NCI-H345 treated with DMSO at 0.1 percent for 48 hours (cell line): ENCODE results near the gene TH.

Experiments used
- DNase-seq: peaks from one replicate; lab custom pipeline; 2025; ENCODE audit not compliant: unreplicated experiment; lab: John Stamatoyannopoulos, UW

The TH gene

DNA sequence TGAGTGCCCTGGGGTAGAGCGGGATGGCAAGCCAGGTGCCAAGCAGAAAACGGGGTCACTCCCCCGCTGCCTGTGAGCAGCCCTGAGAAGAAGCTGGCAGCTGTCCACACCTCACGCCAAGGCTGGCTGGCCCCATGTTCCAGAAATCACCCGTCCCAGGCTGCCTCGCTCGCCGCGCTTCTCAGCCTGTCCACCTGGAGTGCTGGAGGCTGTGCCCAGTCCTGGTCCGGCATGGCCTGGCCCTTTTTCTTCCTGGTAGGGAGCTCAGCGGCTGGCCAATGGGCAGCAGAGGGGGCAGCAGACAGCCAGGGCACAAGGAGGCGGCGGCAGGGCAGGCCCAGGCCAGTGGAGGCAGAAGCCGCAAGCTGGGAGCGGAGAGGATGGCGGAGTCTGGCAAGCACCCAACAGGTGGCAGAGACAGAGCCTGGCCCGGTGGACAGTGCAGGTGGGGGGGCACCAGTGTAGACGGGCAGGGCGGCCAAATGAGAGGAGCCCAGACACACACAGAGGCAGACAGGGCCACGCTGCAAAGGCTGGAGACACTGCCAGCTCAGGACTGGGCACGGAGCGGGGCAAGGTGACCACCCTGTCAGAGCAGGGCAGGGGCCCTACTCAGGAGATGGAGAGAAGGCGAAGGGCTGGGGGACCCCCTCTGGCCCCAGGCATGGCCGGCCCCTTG, 37.2 kb upstream of the TH start:
- no peak for DNase-seq

DNA sequence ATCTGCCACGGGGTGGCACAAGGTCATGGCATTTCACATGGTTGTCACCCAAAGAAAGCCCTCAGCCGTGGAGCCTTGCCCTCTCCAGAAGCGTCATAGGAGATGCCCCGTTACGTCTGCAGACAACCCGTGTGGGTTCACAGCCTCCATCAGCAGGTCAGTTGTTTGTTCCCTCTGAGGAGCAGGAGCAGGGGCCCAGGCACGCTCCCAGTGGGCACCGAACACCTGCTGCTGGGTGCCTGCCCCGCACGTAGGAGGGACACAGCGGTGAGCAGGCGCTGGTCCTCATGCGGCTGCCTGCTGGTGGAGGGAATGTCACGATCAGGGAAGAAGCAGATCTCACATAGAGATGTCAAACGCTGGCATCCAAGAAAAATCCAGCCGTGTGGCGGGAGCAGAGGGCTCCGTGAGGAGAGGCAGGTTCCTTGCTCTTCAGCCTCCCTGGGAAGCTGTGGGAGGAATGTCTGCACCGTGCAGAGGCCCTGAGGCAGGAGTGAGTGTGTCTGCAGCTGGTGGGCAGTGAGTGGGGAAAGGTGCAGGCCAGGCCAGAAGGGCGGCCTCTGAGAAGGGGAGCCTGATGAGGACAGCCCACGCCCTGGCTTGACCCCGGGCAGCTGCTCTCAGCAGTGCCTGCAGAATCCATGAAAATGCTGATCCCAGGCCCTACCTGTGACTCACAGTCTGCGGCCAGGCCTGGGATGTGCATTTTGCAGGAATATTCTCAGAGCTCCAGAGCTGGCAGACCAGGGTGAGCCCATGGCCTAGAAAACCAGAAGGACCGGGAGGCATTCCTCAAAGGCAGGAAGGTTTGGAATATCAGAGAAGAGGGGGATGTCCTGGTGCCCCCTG, 36.4 kb upstream of the TH start:
- no peak for DNase-seq

DNA sequence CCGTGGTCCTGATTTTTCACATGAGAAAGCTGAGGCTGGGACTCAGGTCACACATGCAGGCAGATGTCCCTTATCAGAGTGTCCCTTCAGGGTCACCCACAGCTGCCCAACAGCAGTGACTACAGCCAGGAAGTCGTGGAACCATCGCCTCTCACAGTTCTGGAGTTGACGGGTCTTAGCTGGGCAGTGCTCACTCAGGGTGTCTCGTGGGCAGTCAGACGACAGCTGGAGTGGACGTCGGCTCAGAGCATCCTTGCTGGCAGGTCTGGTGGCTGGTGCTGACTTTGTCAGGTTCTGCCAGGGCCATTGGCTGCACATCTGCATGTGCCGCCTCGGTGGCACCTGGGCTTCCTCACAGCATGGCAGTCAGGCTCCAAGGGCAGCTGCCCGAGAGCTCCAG, 35.6 kb upstream of the TH start:
- DNase-seq, result no peak

DNA sequence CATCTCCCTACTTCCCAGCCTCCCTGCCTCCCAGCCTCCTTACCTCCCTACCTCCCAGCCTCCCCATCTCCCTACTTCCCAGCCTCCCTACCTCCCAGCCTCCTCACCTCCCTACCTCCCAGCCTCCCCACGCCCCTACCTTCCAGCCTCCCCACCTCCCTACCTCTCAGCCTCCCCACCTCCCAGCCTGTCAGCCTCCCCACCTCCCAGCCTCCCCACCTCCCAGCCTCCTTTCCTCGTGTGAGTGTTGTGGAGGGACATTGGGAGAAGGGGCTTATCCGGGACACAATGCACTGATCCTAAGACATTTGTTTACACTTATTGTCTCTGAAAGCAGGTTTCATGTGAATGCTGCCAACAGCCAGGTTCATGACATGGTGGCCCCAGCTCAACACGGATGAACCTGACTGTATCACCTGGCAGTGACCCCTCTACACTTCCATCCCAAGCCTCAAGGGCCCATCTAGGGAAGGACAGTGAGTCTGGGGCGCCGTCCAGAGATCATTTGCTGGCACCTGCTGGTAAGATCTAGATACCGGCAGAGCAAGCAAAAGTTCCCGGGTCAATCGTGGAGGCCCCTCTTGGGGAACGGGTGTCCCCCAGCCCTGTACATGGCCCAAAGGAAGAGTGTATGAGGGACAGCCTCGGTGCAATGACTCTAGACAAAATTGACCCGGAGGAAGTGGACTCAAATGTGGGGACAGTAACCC, 34.5 kb upstream of the TH start:
- DNase-seq, result no peak

DNA sequence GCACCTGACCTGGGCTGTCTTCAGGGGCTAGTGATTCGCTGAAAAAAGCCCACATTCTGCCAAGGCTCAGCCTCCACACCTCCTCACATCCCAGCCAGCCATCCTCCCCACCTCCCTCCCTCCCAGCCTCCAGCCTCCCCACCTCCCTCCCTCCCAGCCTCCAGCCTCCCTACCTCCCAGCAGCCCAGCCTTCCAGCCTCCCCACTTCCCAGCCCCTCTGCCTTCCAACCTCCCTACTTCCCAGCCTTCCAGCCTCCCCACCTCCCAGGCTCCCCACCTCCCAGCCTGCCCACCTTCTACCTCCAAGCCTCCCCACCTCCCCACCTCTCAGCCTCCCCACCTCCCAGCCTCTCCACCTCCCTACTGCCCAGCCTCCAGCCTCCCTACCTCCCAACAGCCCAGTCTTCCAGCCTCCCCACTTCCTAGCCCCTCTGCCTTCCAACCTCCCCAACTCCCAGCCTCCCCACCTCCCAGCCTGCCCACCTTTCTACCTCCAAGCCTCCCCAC, 33.7 kb upstream of the TH start:
- DNase-seq, result no peak

DNA sequence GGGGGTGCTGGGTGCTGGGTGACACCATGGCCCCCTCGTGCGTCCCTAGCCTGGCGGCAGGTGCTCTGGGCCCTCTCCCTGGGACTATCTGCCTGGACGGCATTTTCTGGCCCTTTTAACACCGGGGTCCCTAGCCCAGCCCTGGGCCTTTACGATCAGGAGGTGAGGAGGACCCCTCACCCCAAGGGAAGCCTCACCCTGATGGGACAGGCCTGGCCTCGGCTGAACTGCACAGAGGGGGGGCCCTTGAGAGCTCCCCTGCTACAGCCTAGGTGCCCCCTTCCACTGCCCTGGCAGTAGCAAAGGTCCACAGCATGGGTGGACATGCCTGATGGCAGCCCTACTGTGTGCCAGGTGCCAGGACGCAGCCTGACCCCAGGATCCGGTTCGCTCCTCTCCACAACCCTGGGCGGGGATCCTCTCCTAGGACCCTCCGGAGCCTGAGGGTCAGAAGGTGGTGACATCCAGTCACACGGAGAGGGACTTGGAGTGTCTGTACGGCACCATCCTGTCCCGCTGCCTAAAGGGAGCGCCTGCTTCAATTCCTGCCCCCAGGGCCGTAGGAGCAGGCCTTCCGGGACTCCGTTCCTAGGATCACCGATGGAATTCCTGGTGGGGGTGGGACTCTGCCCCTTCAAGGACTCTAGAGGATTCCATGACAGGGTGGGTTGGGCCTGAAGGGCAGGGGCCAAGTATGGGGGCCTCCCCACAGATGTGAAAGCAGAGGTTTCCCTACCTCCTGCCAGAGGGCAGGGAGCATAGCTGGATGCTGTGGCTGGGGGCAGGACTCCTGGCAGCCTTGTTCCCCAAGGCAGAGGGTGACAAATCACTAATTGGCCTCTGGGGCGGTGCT, 33.0 kb upstream of the TH start:
- DNase-seq, result no peak

DNA sequence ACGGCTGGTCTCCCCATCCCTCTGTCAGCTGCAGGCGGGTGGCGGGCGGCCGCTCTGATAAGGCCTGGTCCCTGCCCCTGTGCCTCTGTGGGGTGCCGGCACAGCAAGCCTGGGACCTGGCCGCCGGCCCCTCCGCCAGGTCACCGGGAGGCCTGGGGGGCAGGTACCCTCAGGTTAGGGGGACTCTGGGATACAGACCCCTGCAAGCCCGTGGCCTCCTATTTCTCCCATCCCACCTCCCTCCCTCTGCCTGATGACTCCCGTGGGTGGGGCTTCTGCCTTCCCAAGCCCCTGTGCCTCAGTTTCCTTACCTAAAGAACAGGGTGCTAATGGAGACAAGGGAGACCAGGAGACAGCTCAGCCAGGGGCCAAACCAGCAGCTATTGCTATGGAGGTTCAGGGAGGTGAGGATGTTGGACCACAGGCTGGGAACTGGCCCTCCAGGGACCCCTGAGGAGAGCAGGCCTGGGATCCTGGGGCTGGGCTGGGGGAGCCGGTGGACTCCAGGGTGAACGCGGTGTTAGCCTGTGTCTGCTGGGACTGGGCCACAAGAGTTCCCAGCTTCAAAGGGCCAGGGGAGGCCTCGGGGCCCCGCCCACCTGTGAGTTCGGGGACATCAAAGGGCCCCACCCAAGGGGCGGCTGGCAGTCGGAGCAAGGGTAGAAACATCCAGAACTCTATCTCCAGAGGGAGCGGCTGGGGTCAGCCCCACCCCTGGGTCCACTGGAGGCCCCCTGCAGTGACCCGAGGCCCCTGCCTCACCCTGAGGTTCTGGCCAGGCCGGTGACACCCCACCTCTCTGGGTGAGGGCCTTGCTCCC, 32.0 kb upstream of the TH start:
- no peak for DNase-seq

DNA sequence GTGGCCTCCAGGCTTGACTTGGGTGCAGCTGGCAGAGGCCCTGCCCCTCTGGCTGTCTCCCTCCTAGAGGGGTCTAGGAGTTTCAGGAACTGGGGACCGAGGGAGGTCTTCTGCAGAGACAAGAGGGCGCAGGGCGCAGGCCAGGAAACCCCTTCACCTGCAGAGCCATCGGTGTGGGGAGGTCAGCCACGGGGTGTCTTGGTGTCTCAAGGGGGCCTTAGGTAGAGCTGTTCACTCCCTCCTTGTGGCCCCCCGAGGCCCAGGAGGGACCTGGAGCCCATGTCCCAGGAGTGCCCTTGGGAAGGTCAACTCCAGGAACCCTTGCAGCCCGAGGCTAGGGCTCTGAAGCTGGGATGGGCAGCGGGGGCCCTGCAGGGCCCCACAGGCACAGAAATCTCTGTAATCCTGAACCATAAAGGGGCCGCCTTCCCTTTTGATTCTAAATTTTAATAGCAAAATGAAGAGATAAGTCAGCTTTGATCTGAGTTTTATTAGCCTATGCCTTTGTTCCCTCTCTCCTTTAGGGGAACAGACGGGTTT, 31.4 kb upstream of the TH start:
- no peak for DNase-seq

DNA sequence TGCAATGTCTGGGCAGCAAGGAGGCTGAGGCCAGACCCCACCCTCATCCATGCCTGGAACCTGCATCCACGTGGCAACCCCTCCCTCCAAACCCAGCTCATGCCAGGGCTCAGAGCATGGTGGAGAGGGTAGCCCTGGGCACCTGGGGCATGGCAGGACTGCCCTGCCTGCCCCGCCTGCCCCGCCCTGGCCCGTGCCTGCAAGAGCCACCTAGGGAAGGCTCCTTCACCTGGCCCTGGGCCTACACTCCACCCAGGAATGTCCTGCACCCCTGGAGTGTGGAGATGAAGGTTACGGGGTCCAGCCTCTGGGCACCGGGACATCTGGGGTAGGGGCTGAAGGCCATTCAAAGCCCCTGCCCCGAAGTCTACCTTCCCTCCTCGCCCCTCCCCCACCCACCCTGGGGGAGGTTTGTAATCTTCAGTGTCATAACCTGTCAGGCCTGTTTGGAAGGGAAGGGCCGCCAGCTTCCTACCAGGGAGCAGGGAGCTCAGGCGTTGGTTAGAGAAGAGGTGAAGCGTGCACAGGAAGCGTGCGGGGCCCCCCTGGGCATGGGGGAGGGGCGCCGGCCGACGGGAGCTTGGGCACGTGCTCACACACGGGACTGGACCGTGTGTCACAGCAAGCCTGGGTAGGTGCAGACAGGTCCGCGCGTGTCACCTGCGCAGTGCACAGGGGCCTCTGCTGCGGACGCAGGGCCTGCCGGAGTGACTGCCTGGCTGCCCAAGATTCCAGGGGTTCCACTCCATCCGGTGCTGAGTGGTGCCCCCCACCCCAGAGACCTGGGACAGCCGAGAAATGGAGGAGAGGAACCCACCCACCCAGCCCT, 30.7 kb upstream of the TH start:
- no peak for DNase-seq

DNA sequence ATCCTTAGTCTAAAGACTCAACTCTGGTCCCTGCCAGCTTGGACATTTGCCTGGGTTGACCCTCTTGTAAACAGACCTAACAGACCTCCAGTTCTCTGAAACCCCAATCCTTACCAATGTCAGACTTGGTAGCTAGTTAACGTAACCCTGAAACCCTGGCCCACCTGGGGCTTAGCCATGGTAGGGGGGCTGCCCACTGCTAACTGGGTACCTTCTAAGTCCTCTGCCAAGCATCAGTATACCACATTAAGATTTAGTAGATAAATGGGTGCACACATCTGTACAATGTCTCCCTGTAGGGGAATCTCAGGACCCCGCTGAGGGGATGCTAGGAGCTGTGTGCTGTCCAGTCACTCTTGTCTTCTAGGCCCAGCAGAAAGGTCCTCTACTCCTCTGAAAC, 29.9 kb upstream of the TH start:
- DNase-seq, result no peak

DNA sequence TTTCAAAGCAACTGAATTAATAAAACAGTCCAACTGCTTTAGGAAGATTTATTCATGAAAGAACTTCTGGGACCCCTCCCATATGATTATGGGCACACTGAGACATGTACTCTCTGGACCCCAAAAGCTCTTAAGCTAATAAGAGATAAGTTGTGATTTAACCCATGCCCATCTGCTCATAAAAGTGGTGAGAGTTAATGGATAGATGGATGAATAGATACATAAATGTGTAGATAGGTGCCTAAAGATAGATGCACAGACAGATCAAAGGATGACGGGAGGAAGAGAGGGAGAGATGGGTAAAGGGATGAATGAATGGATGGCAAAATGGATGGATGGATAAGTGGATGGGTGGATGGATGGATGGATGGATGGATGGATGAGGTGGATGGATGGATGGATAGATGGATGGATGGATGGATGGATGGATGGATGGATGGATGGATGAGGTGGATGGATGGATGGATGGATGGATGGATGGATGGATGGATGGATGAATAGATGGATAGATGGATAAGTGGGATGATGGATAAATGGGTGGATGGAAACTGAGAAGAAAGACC, 29.4 kb upstream of the TH start:
- DNase-seq, result no peak

DNA sequence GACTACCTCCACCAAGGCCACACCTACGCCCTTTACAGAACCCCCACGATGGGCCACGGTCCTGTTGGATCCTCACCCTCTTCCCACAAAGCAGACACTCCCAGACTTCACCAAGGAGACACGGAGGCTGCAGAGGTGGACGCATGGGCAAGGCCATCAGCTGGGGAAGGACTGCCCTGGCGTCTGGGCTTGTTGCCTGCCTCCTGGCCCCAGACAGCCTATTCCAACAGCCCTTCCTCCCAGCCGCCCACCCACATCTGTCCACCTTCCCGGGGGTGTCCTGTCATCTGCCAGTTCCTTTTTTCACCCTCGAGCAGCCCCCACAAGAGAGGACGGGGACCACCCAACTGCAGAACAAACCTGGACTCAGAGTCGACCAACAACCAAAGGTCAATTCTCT, 28.9 kb upstream of the TH start:
- DNase-seq, result no peak

DNA sequence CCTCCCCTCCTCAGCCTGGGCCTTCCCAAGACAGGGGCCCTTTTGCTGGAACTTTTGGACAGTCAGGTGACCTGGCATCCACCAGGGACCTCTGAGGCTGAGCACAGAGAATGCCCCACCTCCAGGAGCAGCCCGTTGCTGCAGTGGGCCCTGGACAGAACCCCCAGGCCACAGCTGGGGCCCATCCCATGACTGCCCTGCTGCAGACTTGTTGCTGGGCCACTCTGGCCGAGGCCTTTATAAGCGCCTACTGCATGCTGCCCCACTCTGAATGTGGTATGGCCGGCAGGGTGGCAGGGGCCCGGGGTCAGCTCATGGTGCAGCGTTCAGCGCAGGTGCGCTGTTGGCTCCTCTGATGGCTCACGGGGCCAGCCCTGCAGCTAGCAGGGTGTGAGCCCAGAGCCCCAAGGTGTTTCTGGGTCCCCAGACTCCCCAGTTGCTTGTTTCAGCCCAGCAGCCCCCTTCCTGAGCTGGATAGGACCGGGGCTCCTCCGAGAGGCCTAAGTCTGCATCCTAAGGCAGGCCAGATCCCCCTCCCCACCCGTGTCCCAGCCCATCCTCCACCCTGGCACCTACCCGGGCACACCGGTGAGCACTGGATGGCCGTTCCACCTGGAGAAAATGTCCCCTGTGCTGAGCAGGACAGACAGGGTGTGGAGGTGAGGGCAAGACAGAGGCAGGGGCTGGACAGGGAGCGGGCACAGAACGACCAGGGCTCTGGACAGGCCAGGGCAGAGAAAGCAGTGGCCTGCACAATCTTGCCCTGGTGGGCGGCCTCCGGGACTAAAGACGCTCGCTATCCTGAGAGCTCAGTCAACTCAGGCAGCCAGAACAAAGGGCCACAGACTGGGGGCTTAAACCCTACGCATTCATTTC, 28.1 kb upstream of the TH start:
- no peak for DNase-seq

DNA sequence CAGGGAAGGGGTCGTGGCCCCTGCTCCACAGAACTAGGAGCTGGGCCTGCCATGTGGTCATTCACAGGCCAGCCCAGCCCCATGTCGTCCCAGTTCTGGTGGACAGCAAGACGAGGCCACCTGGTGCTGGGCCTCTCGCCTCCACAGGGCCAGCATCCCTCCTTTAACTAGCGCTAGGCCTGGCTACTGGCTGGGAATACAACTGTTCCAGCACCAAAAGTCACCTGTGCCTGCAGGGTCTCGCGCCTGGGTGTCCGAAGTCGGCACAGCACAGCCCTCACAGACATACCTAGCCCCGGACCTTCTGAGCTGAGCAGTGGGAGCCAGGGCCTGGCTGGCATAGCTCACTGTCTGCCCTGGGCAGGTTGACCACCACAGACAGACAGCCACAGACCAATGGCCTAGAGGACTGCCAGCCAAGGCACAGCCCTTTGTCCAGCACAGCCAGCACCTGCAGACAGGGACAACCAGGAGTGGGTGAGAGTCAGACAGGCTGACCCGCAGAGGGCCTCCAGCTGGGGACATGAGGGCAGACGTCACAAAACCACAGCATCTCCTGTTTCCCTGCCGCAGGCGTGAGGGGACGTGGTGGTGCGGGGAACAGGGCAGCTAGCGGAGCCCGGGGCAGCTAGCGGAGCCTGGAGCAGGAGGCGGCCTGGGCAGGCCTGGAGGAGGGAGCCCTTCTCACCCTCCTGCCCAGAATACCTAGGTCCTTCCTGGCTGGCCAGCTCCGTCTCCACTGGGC, 27.2 kb upstream of the TH start:
- DNase-seq, result no peak

DNA sequence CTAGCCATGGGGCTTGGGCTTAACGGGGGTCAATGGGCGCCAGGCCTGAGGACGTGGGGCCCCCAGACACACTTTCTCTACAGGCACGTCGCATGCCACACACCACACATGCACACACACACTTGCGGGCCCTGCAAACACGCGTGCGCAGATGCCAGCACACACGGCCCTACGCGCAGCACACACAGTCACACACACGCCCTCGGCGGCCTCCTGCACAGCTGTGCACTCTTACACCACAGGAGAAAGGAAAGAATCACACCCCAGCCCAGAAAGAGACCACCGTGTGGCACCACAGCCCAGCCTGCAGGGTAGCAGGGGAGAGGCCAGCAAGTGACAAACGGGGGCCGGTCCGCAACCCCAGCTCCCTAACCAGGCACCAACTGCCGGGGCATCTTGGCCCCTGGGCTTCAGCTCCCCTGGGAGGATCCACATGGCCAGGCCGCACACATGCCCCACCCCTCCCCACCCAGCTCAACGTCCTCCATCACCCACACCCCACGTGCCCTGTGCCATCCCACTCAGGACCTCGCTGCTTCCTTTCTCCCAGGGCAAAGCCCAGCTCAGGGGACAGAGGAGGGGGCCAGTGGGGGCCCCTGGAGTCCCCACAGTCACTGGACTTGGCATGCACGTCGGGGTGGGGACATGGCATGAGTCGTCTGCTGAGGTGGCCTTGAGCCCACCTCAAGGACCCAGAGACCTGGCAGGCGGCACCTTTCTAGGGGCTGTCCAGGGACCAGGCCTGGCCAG, 26.3 kb upstream of the TH start:
- no peak for DNase-seq
